Fibroblast of the aortic adventitia (primary cell): ENCODE data around the gene CFB. TPM values are rescaled to one million over a fixed set of nuclear protein-coding genes. Genes with fewer than 3 reads are reported as not detected.
A peak's percentile ranks its signal among the peaks of the same experiment; 100 is the strongest.

Experiments used
- DNase-seq: peaks from one replicate; pipeline ENCODE4 v3.0.0-alpha.2; 2010; ENCODE audit warnings: low read depth
- H3K4me3 ChIP-seq: 2 replicates; pipeline ENCODE4 v1.5.1; 2011; ENCODE audit warnings: low read depth, mild to moderate bottlenecking, control low read depth, low read length, moderate library complexity
- CTCF ChIP-seq: IDR thresholded peaks from 2 replicates; pipeline ENCODE4 v1.5.1; 2011; ENCODE audit warnings: mild to moderate bottlenecking, low read length, control low read depth, inconsistent platforms; ENCODE audit not compliant: insufficient read depth
- total RNA-seq: library from RNA; depleted of rRNA; stranded (reverse); fragments of >200 nt; gene quantifications from 2 replicates; pipeline ENCODE4 v1.2.3, GENCODE V29; 2012; ENCODE audit warnings: low replicate concordance

The CFB gene
- total RNA-seq, 1 donor = 39.1 TPM

- TF ChIP-seq CTCF = no peak
- DNase-seq = no peak
- no peak overlapping the region for H3K4me3 ChIP-seq
Observed at GRCh38 chr6:31966997-31967925, 21.4 kb downstream of the CFB start.

GRCh38 chr6:31967926-31968320 is 22.0 kb downstream of the CFB start:
- no peak overlapping the region for H3K4me3 ChIP-seq
- DNase-seq = no peak
- TF ChIP-seq CTCF = no peak

- no peak overlapping the region for H3K4me3 ChIP-seq
- no peak for TF ChIP-seq CTCF
- no peak for DNase-seq
Observed at GRCh38 chr6:31968326-31968725, 22.4 kb downstream of the CFB start.

GRCh38 chr6:31968791-31969711 is 23.2 kb downstream of the CFB start:
- no peak for TF ChIP-seq CTCF
- no peak for DNase-seq
- H3K4me3 ChIP-seq = no peak overlapping the region

- H3K4me3 ChIP-seq = peak overlapping the region; percentile 93
- peak; percentile 31 for DNase-seq
- no peak for TF ChIP-seq CTCF
Observed at GRCh38 chr6:31969712-31970603, 24.1 kb downstream of the CFB start.
